ENCODE results near the gene DGCR8.

Gene DGCR8

DNA sequence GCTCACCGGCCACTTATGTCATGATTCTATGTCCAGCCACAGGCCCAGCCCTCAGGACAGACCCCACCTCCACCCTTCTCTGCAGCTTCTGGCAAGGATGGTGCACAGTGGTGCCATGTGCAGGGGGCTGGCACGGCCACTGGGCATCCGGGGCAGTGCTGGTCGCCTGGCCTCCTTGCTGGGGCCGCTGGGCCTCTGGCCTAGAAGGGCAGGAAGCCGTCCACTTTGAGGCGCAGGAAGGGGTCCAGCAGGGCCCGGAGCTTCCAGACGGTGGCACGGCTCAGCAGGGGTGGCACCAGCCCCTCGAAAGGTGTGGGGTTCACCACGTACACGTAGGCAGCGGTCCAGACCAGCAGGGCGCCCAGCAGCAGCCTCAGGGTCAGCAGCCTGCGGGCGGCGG, 68.4 kb downstream of the DGCR8 start:
- H3K27ac ChIP-seq = no peak overlapping the region
- DNase-seq (ENCODE audit: low spot score) = no peak
- H3K4me3 ChIP-seq = no peak overlapping the region
- no peak for TF ChIP-seq CTCF (IDR thresholded peaks at IDR 0.05)

DNA sequence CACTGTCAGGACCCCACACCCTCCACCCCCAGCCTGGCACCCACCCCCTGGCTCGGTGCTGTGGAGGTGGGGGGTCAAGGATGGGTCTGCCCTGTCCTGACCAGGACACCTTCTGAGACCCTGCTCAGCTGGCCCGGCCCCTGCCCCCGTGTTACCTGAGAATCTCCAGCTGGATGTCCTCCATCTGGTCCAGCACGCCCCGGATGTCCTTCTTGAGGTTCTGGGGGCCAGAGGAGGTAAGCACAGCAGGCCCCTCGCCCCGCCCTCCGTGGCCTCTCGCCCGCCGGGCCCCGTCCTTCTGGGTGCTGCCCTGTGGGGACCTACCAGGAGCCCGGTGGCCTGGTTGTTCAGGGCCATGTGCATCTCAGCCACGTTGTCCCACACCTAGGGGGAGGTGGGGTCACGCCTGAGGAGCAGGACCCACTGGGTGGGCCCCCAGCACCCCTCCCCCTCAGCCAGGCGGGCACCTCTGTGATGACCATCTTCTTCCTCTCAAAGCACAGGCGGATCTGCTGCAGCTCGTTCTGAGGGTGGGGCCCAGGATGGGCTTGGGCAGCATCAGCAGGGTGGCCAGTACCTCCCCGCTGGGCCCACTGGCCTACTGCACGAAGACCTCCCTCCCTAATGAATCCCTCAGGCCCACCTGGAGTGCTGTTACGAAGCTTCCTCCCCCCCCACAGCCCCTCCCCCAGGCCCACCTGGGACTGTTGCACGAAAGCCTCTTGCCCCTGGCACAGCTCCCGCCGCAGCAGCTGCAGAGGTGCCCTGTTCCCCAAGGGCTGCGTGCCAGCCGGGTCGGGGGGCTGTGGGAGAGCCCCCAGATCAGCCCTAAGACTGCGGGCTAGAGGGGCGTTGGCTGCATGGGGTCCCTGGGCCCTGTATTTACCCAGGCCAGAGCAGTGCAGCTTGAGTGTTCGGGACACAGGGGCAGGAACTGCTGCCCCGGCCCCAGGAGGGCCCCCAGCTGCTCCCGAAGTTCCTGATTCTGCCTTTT, 69.5 kb downstream of the DGCR8 start:
- Histone ChIP-seq H3K4me3 (no peak overlapping the region), H3K27ac (no peak overlapping the region)
- DNase-seq (ENCODE audit: low spot score) = no peak
- no peak for TF ChIP-seq CTCF (IDR thresholded peaks at IDR 0.05)

DNA sequence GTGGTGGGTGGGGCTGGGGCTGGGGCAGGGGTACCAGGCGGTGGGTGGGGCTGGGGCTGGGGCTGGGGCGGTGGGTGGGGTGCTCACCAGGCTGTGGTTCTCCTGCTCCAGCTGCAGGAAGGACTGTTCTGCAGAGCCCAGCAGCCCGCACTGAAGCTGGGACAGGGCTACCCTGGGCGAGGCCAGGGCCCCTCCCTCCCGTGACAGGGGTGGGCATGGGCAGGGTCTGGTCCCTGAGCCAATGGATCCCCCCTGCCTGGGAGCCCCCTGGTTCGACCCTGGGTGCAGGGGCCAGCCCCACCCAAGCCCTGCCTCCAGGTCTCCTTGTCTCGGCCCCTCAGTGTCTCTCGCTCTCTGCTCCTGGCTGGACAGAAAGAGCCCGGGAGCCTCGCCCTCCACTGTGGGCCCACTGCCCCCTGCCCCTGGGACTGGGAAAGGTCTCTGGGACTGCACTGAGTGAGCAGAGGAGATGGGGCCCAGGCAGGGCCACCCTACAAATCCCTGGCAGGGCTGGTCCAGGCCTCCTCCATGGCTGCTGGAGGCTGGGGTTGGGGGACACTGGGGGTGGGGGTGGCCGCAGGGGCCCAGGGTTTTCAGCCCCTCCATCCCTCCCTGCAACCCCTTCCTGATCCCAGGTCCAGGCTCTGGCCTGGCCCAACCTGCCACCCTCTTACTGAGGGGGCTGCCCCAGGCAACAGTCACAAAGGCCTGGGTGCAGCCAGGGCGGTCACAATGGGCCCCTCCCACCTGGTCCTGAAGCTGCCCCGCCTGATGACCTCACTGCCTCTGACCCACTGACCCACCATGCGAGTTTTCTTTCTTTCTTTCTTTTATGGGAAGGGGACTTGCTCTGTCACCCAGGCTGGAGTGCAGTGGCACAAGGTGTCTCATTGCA, 70.6 kb downstream of the DGCR8 start, which contains the start of gene CCDC188:
Gene CCDC188, minus strand, starts transcription at position 675 of the 895 bp plus-strand sequence. Its CDS starts 69 bp downstream, at position 606.
- H3K27ac ChIP-seq = no peak within 1 kb of the TSS
- TF ChIP-seq CTCF (IDR thresholded peaks at IDR 0.05) = no peak
- no peak within 1 kb of the TSS for H3K4me3 ChIP-seq
- DNase-seq (ENCODE audit: low spot score) = no peak

- Histone ChIP-seq H3K27ac (no peak overlapping the region), H3K4me3 (no peak overlapping the region)
- TF ChIP-seq CTCF (IDR thresholded peaks at IDR 0.05) = no peak
- DNase-seq (ENCODE audit: low spot score) = no peak
Observed at GRCh38 chr22:20151276-20151588, 71.2 kb downstream of the DGCR8 start.

- no peak for DNase-seq (ENCODE audit: low spot score)
- TF ChIP-seq CTCF (IDR thresholded peaks at IDR 0.05) = no peak
- Histone ChIP-seq H3K4me3 (no peak overlapping the region), H3K27ac (no peak overlapping the region)
Observed at GRCh38 chr22:20152464-20152890, 72.4 kb downstream of the DGCR8 start.

DNA sequence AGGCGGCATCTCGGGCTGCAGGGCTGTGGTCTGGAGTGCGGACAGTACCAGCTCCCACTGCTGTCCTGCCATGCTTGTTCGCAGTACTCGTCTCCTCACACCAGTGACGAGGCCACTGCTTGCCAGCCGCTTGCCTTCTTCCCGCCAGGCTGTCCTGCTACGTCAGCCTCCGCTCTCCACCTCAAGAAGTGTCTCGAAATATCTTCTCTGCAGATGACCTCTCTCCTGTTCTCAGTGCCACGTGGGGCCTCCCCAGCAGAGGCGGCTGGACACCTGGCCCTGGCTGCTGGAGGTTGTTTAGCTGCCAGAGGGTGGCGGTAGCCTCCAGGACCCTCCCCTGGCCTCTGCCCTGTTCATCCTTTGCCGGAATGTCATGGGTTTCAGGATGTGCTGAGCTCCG, 73.9 kb downstream of the DGCR8 start:
- Histone ChIP-seq H3K27ac (no peak overlapping the region), H3K4me3 (no peak overlapping the region)
- no peak for TF ChIP-seq CTCF (IDR thresholded peaks at IDR 0.05)
- no peak for DNase-seq (ENCODE audit: low spot score)
